Measurements from ENCODE around the gene EIF4EBP2.
A peak's percentile ranks its signal among the peaks of the same experiment; 100 is the strongest.

DNA sequence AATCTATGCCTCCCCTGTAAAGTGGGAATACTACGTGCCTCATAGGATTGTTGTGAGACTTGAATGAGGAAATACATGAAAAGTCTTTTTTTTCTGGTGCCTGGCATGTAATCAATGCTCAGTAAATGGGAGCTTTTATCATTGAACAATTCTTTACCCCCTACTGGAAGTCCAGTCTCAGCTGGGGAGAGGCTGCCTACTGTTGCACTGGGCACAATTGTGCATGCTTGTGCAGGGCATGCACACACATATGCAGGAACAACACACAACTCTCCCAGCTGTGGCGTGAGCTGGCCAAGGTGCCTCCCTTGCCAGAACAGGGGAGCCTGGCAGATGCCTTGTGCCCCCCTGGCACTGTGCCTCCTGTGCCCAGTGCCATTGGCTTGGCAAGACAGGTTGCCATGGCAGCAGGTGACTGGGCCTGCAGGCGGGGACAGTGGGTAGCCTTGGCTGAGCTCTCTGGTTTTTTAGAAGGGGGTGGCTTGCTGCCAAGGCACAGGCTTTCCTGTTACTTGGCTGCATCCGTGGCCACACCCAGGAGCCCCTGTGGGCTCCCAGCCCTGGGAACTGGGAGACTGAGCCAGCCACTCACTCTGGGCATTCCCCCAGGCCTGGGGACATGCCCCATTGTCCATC is 58.5 kb downstream of the EIF4EBP2 start:
- no peak for TF ChIP-seq POLR2A (IDR thresholded peaks at IDR 0.05)
- peak in 4 of 12 donors; percentile 9 to 38 (median 16) for TF ChIP-seq CTCF (IDR thresholded peaks at IDR 0.05)
